KBM-7 (cell line): ENCODE data around the gene PPP1R18.
"Not testable (repeated sequence)": the region's sequence is repeated elsewhere in the genome, so short reads cannot be mapped to it uniquely, and the experiment has no call there.

Experiments used
- DNase-seq: peaks from one replicate; pipeline ENCODE4 v3.0.0-alpha.2; 2015
- in situ Hi-C: fragments of 300-500 bp; cut with MboI; formaldehyde crosslinking; loops from 2 replicates; pipeline ENCODE4 v1.14.3; 2020; ENCODE audit warnings: low sequenced_read_pairs, low pct_unique_long_range_greater_than_20kb, mixed read lengths

PPP1R18 gene

GRCh38 chr6:30678964-30679726, 7.3 kb downstream of the PPP1R18 start:
- peak; percentile 94 for DNase-seq

GRCh38 chr6:30676660-30677285, 9.7 kb downstream of the PPP1R18 start:
- in situ Hi-C loops: loop anchor here (10.0 kb wide), 1 partner anchor 48 kb away; the partner anchor contains the start of gene TUBB
- no peak for DNase-seq

More at GRCh38 chr6:30678964-30679726, 7.3 kb downstream of the PPP1R18 start:
- in situ Hi-C loops: loop anchor here (10.0 kb wide), 1 partner anchor 46 kb away; the partner anchor contains the start of gene TUBB

GRCh38 chr6:30672445-30673253, 13.8 kb downstream of the PPP1R18 start, which contains the start of gene DHX16:
Gene DHX16, minus strand, starts transcription at chr6:30673006. Its CDS starts 165 bp downstream, at chr6:30672841.
- in situ Hi-C loops: loop anchor here (10.0 kb wide), 1 partner anchor 52 kb away; the partner anchor contains the start of gene TUBB
- DNase-seq: peak; percentile 97

- in situ Hi-C loops: loop anchor here (10.0 kb wide), 1 partner anchor 54 kb away; the partner anchor contains the start of gene TUBB
- no peak for DNase-seq
These were observed 15.5 kb downstream of the PPP1R18 start for GRCh38 chr6:30670760-30671527.

DNA sequence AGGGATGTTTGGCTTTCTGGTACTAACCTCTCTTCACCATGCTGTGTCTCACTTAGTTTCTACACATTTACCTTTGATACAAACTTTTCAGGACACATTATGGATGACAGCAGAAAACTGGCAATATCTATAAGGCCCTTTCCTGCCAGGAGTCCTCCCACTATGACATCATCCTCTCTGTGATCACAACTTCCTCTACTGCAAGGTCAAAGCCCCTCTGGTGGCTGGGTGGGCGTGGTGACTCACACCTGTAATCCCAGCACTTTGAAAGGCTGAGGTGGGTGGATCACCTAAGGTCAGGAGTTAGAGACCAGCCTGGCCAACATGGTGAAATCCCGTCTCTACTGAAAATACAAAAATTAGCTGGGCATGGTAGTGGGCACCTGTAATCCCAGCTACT, 20.1 kb downstream of the PPP1R18 start:
- DNase-seq, in situ Hi-C loops: not testable (repeated sequence)

DNA sequence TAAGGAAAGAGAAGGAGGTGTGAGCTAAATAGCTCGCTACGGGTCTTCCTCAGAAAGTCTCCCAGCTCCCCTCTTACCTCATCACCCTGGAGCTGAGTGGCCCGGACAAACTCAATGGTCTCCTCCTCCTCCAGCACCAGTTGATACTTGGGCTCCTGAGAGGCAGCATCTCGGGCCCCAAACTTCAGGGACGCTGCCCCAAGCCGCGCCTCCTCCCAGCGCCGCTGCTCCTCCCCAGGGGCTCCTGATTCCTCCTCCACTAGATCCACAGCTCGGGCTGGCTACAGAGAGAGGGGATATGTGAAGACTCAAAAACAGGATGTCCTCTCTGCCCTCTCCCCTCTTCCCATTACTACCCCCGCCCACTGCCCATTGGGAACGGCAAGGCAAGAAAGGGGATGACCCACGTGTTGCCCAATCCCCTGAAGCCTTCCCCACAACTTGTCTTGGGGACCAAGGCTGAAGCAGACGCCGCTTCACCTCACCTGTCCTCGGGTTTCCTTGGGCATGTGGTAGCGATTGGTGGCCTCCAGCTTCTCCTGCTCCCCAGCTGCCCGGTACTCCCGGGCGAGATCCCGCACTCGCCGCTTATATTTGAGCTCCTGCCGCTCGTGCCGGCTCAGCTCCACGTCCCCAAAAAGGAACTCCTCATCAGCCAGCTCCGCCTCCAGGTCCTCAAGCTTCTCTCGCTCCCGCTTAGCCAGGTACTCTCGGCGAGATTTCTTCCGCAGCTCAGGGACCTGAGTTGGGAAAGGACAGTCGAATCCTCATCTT, 21.3 kb downstream of the PPP1R18 start:
- no peak for DNase-seq
- in situ Hi-C loops: no loop called here

- in situ Hi-C loops, DNase-seq: not testable (repeated sequence)
These were observed 28.5 kb downstream of the PPP1R18 start for GRCh38 chr6:30657922-30658321.

- DNase-seq: no peak
- in situ Hi-C loops: no loop called here
These were observed 29.0 kb downstream of the PPP1R18 start for GRCh38 chr6:30657454-30657853.

- DNase-seq: peak; percentile 36
- in situ Hi-C loops: no loop called here
These were observed 29.9 kb downstream of the PPP1R18 start for GRCh38 chr6:30656513-30656912.

GRCh38 chr6:30655743-30656094, 30.7 kb downstream of the PPP1R18 start:
- DNase-seq: no peak
- in situ Hi-C loops: no loop called here

DNA sequence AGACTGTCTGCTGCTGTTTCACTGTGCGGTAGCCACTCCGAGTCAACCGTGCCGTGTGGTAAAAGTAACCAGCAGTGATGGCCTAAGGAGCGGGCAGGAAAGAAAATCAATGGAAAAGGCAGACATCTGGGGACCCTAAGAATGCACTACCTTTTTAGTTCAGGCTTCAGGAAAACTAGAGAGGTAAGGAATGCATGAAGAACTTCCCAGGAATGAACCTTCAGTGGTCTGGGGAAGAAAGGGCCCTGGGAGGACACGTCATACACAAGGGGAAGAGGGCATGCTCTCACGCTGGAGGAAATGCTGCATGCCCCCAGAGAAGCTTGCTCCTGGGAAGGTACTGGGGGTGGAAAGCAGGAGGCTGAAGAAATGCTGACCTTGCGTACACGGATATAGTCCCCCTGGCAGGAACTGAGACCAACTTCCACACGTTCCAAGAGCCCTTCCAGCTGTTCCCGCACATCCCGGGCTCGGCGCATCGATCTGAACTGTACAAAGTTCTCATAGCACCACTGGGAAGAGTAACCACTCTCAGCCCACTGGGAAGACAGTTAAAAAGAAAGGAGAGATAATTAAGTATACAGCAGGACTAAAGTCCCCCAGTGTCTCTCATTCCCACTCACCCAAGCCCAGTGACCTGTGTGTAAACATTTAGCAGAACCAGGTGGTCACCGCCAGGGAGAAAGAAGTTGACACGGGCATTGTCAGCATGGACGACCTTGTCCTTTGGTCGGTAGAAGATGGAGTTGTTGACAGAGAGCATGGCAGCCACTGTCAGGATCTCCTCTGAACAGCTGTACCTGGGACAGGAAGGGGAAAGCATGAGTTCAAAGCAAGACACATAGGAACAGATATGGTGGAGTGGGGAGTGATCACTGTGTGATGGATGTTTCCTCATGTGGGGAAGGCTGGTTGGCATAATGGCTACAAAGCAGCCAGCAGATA, 31.4 kb downstream of the PPP1R18 start:
- DNase-seq: no peak
- in situ Hi-C loops: no loop called here

GRCh38 chr6:30651143-30651542, 35.3 kb downstream of the PPP1R18 start:
- in situ Hi-C loops: no loop called here
- DNase-seq: no peak

DNA sequence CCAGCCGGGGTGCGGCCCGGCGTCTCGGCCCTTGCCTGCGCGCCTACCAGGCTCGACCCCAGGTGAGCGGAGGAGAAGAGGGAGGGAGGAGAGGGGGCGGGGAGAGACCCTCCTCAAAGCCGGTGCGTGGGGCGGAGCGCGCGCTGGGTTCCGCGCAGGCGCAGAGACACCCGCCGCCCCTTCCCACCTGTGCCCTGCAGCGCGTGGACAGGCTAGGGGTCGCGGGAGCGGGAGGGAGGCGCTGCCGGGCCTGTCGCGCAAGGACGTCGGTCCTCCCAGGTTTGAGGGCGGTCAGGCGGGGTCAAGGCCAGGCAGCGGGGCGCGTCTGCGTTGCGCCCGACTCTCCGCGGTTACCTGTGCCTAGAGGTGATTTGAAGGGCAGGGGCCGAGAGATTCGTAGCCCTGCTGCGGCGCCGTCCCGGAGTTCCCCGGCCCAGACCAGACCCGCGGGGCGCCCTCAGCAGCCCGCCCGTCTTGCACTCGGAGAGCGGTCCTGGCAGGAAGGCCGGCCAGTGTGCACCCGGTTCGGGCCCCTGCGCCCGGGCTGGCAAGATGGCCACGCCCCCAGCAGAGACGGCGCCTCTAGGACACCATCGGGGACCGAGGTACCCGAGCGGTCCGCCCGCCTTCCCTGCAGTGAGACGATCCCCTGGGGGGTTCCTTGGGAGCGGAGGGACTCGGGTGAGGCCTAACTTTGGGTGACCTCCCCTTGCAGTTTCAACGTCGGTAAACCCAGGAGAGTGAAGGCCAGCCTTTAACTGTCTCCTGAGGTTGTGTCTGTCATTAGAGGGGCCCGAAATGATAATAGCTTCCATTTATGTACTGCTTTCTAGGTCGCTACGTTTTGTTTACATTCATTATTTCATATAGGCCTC, 39.0 kb downstream of the PPP1R18 start:
- peak; percentile 78 for DNase-seq
- in situ Hi-C loops: no loop called here

- in situ Hi-C loops: no loop called here
- DNase-seq: peak; percentile 86
These were observed 39.8 kb downstream of the PPP1R18 start, which contains the start of gene C6orf136 for GRCh38 chr6:30646450-30647241. Gene C6orf136, plus strand, starts transcription at chr6:30647133. Its CDS starts 99 bp downstream, at chr6:30647232.

GRCh38 chr6:30645989-30646388, 40.5 kb downstream of the PPP1R18 start:
- in situ Hi-C loops: no loop called here
- DNase-seq: no peak
